Gastrocnemius medialis (tissue), 4 donors: ENCODE measurements around the gene NAIP.
"Not testable (repeated sequence)": the region's sequence is repeated elsewhere in the genome, so short reads cannot be mapped to it uniquely, and the experiment has no call there.

ENCODE experiments used
- POLR2A ChIP-seq, 2 donors: fragments of 450-650 bp; IDR thresholded peaks; one replicate each; pipeline ENCODE4 v1.6.1; 2017; ENCODE audit warnings: antibody characterized with exemption in 2 of 2, mild to moderate bottlenecking in 2 of 2, moderate library complexity in 2 of 2
- TF ChIP-seq, protein P1 (sequence below), 5 experiments: fragments of 450-650 bp in 3 of 5; fragments of 200-600 bp in 2 of 5; sonication (generic) in 2 of 5; IDR thresholded peaks in 4 of 5; conservative IDR thresholded peaks in 1 of 5; 1 replicate in 4 of 5; 2 replicates in 1 of 5; pipeline ENCODE4 v1.5.1; 2016 to 2019; ENCODE audit warnings: antibody characterized with exemption in 5 of 5, mild to moderate bottlenecking in 3 of 5, moderate library complexity in 3 of 5

DNA sequence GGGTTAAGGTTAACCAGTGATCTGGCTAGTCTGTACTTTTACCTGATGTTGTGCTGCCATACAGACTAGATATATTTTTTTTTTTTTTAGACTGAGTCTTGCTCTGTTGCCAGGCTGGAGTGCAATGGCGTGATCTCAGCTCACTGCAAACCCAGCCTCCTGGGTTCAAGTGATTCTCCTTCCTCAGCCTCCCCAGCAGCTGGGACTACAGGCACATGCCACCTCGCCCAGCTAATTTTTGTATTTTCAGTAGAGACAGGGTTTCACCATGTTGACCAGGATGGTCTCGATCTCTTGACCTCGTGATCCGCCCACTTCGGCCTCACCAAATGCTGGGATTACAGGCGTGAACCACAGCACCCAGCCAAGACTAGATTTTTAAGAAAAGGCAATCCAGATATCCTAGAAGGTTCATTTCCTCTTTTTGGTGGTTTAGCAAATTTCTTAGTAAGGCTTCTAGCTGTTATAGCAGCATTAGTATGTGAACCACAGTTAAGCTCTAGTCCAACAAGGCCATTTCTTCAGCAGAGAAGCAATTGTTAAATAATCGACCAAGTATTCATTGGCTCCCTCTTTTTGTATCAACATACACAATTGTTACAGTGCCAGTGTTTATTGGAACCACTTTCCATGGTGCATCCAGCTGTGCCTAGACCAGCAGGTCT lies at the start of gene NAIP:
- TF ChIP-seq, protein P1, sequence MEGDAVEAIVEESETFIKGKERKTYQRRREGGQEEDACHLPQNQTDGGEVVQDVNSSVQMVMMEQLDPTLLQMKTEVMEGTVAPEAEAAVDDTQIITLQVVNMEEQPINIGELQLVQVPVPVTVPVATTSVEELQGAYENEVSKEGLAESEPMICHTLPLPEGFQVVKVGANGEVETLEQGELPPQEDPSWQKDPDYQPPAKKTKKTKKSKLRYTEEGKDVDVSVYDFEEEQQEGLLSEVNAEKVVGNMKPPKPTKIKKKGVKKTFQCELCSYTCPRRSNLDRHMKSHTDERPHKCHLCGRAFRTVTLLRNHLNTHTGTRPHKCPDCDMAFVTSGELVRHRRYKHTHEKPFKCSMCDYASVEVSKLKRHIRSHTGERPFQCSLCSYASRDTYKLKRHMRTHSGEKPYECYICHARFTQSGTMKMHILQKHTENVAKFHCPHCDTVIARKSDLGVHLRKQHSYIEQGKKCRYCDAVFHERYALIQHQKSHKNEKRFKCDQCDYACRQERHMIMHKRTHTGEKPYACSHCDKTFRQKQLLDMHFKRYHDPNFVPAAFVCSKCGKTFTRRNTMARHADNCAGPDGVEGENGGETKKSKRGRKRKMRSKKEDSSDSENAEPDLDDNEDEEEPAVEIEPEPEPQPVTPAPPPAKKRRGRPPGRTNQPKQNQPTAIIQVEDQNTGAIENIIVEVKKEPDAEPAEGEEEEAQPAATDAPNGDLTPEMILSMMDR (IDR thresholded peaks at IDR 0.05 in 4 of 5, conservative IDR thresholded peaks at IDR 0.05 in 1 of 5) = not testable (repeated sequence)
- TF ChIP-seq POLR2A (IDR thresholded peaks at IDR 0.05) = not testable (repeated sequence)
